HG02981 (cell line): ENCODE data around the gene IGSF3.
"Not testable (repeated sequence)": the region's sequence is repeated elsewhere in the genome, so short reads cannot be mapped to it uniquely, and the experiment has no call there.

ENCODE experiments used
- ATAC-seq: cut with Tn5 transposase; IDR thresholded peaks from one replicate; pipeline ENCODE4 v1.9.1; 2021; ENCODE audit warnings: mild to moderate bottlenecking, moderate library complexity; ENCODE audit not compliant: unreplicated experiment

The IGSF3 gene

DNA sequence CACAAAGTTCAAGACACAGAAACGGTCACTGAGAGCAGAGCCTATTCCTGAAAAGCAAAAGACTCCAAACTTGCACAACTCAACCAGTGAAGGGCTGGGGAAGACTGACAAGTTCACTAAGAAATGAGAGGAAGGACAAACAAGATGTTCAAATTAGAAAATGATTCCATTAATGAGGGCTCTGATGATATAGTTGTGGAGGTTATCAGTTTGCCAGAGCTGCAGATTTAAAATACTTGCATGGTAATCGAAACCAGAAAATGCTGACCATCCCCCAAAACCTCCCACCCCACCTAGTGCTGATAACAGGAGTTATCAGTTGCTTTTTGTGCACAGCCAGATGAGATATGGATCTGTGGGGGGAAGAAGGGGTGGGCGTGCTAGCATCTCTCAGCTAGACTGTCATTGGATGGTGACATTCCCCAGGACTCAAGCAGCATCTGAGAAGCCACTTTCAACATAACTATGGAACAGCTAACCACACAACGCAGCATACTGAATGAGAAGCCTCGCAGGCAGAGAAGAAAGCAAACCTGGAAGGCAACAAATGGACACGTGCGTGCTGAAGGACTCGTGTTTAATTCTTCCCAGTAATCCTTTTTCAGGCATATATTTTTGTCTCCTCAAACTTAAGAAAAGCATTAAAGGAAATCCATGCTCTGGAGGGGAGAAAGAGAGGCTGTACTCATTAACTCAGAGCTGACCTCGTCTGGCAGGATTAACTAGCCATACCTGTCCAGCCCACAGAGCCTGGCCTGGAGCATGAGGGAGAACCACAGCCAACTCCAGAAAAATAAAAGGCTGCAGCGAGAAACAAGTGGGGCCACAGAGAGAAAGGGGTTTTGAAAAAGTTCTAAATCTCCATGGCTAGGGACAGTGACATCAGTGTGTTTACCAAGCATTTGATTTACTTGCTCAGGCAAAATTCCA lies 35.3 kb downstream of the IGSF3 start:
- ATAC-seq = not testable (repeated sequence)

DNA sequence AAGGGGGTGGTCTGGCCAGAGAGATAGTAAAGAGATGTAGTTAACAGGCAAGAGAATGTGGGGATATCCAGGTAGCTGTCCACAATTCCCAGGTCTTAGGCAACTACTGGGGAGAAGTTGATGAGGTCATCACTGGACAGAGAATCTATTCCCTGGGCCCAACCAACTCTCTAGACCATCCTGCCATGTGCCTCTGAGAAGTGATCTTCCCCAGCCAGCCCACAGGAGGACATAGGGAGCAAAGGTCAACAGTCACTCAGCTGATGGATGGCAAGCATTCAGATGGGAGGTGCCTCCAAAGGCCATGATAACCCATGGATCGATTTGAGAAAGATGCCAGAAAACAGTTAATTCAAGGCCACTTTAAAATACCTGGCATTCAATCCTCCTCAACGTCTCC lies 36.0 kb downstream of the IGSF3 start:
- not testable (repeated sequence) for ATAC-seq

DNA sequence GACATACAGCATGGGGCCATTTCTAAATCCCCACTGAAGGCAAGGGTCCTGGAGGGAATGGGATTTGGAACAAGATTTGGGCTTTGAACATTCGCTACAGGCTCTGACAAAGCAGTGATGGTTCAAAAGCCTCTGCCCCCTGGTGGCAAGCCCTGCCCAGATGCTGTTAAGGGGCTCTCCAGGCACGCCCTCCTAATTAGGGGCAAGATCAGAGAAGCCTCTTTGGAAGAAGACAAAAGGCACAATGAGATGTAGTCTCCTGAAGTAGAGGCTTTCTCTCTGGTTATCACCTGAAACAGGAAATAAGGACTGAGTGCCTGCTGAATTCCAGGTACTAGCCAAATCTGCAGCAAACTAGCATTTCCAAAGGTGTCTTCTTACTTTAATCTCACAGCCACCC lies 37.5 kb downstream of the IGSF3 start:
- ATAC-seq = not testable (repeated sequence)

DNA sequence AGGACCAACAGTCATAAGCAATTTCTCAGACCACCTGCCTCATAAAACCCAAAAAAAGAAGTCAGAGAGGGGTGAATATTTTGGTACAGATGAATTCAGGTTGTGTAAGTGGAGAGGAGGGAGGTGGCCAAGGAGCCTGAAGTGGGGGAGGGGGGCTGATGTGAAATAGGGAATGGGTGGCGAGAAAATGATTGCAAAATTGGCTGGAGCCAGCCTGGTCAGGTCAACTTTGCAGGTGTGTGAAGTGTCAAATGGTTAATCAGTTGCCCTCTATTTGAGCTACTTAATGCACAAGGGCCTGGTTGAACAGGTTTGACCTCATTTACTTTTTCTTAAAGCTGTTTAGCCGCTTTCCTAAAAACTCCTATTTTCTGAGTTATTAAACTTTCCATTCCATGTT lies 38.1 kb downstream of the IGSF3 start:
- not testable (repeated sequence) for ATAC-seq

DNA sequence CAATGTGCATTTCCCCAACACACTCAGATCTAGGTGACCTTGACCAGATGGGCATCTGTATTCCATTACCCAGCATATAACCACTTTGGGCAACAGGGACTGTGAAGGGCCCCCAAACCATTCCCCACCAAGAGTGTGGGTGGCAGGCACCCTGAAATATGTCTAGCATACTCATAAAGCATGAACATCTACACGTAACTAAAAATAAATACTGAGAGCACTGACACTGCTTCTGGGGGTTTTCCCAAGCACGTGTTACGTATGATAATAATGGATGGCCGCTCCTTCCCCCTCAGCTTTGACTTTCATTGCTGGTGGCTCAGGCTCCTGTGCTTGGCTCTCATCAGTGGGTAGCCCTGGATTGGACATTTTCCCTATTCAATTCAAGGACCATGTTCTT lies 39.1 kb downstream of the IGSF3 start:
- no peak for ATAC-seq

DNA sequence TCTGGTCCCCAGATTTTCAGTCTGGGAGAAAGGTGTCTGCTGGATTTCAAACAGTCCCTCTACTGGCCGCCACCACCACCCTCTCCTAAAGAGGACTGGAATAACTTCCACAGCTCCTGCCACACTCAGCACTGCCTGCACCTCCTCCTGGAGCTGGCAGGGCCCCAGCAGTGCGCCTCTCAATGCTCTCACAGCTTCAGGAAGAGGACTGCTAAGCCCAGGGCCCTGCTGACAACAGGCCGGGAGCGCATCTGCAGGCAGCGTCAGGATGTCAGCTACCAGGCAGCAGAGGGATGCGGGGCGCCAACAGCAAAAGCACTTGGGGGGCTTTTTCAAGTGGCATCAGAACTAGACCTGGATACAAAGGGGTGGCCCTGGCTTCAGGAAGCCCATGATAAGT lies 40.2 kb downstream of the IGSF3 start:
- ATAC-seq = not testable (repeated sequence)

DNA sequence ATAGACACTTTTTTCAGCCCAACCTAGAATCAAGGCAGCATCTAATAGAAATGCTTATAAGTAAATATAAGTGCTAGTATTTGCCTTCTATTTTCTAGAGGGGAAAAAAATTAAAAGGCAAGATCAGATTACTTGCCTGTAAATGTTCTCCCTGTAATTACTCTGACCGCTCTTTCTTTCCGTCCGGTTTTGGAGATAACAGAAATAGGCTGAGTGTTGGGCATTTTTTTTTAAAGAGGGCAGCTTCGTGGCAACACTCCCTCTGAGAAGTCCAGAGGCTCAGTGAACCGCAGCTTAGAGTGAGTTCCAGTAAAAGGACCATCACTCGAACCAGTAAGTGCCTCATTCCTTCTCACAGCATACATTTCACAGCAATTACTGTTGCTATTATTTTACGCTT lies 40.6 kb downstream of the IGSF3 start:
- ATAC-seq = not testable (repeated sequence)

DNA sequence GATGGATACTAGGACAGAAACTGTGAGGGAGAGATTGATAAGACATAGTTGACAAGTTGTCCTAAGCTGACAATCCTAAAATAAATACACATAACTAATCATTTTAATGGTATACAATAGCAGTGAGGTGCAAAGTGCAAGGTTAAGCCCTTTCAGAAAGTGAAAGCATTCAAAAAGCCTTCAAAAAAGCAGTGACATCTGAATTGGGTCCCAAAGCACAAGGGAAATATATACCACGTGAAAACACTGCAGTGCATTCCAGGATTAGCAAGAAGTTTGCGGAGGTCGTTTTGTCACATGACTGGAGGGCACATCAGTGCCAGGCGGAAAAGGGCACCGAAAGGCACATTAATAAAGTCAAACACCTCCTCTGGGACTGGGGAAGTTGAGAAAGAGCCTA lies 42.4 kb downstream of the IGSF3 start:
- not testable (repeated sequence) for ATAC-seq

DNA sequence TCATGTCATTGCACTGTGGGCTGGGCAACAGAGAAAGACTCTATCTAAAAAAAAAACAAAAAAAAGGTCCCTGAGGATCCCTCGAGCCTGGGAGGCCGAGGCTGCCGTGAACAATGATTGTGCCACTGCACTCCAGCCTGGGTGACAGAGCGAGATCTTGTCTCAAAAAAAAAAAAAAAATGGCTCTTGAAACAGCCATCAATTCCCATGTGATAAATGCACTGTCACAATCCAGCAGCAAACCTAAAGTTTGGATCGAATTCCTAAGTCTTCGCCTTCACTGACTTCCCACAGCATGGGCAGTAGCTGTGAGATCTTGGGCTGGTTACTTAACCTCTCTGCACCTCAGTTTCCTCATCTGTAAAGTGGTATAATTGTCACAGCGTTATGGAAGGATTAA lies 43.5 kb downstream of the IGSF3 start:
- no peak for ATAC-seq

DNA sequence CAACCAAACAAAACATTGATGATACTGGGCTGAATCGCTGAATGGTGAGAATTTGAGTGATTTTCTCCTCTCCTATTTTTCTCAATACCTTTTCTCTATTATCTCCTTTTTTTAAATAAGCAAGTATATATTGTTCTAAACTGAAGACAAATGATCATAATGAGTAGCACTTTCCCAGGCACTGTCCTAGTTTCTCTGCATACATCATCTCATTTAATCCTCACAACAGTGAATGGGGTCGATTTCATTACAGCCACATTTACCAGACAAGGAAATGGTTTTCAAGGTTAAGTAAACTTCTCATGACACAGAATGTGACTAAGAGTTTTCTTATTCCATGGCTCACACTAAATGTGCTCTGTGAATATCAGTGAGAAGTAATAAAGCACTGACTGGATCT lies 45.0 kb downstream of the IGSF3 start:
- ATAC-seq = not testable (repeated sequence)

DNA sequence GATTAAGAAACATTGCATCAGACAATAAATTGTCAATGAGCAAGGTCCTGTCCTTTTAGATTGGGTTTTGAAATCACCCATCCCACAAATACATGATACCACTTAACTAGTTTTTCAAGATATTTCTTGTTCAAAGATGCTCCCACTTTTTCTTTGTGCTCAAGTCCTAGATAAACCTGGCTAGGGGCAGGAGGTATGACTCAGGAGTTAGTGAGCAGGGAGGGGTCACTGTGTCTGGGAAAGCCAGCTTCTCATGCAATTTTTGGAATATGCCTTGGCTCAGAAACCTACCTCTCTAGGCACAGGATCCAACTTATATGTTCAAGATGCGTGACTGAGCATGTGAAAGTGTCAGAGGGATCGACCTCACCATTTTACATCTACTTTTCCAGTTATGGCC lies 45.8 kb downstream of the IGSF3 start:
- ATAC-seq = not testable (repeated sequence)

DNA sequence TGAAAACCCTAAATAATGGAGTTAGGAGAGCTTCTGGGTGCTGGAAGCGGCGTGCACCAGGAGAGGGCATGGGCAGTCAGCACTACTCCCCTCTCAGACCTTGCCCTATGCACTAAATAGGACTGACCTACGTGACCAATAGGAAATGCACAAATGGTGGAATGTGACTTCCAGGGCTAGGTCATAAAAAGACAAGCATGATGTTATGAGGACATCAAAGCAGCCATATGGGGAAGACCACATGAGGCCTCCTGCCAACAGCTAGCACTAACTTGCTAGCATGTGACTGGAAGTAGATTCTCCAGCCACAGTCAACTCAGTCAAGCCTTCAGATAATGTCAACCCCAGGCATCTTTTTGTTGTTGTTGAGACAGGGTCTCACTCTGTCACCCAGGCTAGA lies 47.1 kb downstream of the IGSF3 start:
- ATAC-seq = not testable (repeated sequence)

DNA sequence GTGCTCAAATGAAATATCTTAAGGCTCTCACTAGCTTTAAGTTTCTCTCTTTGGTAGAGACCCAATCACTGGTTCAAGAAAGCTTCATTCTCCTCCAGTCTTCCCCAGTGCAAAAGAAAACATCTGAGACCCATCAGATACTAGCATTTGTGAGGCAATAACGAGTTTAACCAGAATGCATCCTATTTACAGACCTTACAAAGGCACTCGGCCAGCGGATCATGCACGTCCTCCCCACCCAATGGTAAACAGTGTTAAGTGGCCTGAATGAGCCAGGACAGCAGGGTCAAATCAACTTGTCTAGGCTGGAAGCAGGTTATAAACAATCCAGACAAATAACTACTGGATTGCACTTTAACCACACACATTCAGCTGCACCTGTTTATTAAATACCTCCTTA lies 48.4 kb downstream of the IGSF3 start:
- ATAC-seq = not testable (repeated sequence)

DNA sequence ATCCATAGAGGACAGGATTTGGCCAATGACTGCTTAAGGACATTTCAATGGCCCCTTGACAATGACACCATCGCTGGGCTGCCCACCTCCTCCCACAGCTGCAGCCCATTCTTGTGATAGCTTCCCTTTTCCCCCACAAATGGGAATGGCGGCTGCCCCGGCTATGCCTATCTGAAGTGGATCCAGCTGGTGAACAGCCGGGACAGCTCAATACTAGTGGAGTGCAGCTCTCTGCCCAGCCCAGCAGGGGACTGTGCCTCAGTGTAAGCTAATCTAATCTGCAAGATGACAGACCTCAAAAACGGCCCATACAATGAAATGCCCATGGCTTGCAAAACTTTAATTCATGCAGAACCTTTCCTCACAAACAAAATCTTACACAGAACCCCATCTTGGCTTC lies 49.7 kb downstream of the IGSF3 start:
- ATAC-seq = not testable (repeated sequence)

DNA sequence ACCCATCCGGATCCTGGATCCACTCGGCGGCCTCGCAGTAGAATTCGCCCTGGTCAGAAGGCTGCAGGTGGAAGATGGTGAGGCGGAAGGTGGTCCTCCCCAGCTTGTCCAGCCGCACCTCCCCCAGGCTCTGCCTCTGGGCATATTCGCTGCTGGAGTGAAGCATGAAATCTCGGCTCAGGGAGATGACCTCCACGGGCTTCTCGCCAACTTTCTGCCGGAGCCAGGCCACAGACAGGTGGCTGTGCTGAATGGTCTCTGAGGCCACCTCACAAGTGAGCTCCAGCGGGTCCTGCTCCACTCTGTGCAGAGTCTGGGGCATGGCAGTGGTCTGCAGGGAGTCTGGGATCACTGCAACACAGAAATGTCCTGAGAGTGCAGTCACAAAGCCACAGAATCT lies 53.7 kb downstream of the IGSF3 start:
- not testable (repeated sequence) for ATAC-seq

DNA sequence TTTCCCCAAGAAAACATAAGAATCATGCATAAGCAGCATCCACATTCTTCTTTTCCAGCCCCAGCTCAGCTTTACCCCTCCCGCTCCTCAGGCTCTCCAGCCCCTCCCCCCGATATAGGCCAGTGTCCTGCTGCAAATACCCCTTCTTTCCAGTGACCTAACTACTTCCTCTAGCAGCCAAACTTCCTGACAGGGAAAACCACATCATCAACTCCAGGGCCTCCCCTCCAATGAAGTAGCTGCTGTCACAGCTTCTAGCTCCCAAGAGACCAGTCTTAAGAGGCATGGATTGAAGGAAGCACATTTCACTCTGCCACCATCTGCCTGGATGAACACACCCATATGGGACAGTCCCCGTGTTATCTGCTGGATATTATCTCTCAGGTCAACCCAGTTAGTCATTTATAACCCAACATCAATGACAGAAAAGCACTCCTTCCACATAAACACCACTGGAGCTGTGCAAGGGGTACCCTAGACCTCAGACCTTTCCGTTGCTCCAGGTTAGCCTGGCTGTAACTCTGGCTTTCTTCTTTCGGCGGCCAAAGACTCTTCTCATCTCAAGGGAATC lies 57.6 kb downstream of the IGSF3 start:
- not testable (repeated sequence) for ATAC-seq

DNA sequence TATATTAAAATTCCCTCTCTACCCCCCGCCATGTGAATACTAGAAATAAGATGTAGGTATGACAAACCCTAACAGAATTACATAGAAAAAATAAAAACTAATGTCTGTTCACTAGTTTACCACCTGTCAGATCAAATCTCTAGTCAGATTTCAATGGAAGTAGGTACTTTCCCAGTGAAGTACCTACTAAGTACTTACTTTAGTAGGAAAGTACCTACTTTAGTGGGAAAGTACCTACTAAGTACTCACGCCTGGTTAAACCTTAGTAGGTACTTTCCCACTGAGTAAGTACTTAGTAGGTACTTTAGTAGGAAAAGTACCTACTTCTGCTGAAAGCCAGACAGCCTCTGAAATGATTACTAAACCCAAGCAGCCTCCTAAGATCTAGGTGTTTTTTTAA lies 58.7 kb downstream of the IGSF3 start:
- ATAC-seq = not testable (repeated sequence)

DNA sequence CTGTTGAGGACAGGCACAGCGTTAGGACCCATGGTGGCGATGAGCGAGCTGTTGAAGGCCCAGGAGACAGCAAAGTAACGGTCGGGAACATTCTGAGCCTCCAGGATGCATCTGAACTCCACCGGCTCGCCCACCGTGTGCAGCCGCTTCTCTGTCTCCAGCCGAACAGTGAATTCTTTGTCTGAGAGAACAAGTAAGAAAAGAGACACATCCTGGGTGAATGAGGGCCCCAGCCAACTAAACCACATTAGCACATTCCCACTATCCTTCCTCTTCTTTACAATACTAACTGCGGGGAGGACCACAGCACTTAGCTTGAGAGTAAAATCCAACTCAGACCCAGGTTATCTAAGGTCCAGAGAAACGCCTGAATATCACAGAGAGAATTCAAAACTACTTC lies 59.4 kb downstream of the IGSF3 start:
- not testable (repeated sequence) for ATAC-seq

DNA sequence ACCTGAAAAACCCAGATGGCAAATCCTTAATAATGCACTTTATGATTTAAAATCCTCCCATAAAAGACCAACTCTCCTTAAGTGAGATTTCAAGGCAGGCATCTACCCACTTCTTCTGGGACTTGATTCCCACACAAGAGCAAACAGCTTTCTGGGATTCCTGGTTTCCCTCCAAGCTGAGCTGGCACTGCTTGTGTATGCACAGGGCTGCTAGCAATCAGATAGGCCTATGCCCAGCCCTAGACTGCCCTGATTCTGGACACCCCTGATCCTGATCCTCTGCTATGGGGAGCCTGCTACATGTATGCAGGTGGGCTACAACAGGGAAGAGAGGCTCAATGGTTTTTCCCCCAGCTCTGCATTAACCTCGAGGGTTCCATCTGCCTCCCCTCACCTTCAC lies 60.1 kb downstream of the IGSF3 start:
- not testable (repeated sequence) for ATAC-seq

DNA sequence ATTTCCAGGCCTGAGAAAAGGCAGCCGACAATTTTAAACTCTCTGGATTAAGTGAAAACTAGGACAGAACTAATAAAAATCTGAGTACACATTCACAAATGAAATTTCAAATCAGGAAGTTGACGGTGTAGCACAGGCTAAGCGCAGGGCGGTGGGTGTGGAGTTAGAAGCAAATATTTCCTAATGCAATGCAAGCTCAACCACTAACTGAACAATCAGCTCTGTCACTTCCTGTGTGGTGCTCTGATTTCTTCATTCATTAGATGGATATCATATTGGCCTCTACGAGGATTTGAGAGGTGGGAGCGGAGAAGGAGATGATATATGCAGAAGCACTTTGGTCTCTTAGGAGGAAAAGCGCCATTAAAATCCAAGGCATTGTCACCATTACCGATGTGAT lies 61.5 kb downstream of the IGSF3 start:
- ATAC-seq = not testable (repeated sequence)

DNA sequence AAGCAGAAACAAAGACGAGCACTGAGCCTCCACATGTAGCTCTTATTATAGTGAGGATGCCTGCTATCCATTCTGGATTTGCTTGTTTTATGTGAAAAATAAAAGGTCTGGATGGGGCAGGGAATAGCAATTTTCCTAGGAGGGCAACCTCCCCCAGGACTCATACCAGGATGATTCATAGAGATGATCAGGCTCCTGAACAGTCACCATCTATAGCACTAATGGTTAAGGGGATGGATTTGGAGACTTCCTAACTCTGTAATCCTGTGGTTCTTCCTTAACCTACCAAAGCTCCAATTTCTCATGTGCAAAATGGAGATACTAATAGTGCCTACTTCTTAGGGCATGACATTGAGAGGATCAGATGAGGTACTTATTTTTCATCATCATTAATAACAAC lies 62.2 kb downstream of the IGSF3 start:
- no peak for ATAC-seq

DNA sequence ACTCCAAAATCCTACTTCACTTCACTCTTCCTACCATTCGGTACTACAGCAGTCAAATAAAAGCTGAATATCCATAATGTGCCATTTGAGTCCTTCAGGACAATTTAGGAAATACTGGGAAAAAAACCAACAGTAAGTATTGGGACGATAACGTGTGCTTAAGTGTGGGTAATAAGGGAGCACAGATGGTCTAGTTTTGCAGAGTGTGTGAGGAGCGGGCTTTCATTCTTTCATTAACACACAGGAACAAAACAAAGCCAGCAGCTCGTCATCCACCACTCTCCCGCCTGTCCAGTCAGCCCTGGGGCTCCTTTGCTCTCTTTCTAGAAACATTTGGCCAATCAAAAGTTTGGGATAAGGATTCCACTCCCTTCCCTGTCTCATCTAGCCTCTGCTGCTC lies 63.1 kb downstream of the IGSF3 start:
- not testable (repeated sequence) for ATAC-seq
